Astrocyte of the cerebellum (primary cell): ENCODE measurements around the gene CT45A10.
A peak's percentile ranks its signal among the peaks of the same experiment; 100 is the strongest.
"Not testable (repeated sequence)": the region's sequence is repeated elsewhere in the genome, so short reads cannot be mapped to it uniquely, and the experiment has no call there.

ENCODE experiments used
- DNase-seq: peaks from one replicate; pipeline ENCODE4 v3.0.0-alpha.2; 2011; ENCODE audit warnings: low read depth
- H3K4me3 ChIP-seq: 2 replicates; pipeline ENCODE4 v1.5.1; 2011; ENCODE audit warnings: mild to moderate bottlenecking, low read depth, low read length, moderate library complexity
- CTCF ChIP-seq: IDR thresholded peaks from 2 replicates; pipeline ENCODE4 v1.5.1; 2012; ENCODE audit warnings: low read length, low read depth, moderate library complexity, mild to moderate bottlenecking; ENCODE audit errors: missing control alignments
- in situ Hi-C: cut with HindIII; loops from 2 replicates; pipeline ENCODE4 v1.10.0; 2017; ENCODE audit warnings: low sequenced_read_pairs

Gene CT45A10

GRCh38 chrX:135893294-135893817 lies at the start of gene CT45A10, which contains the start of gene SAGE1:
Gene CT45A10, minus strand, starts transcription at chrX:135893444. Its CDS starts 8,100 bp downstream, at chrX:135885344.
Gene SAGE1, plus strand, starts transcription at chrX:135893716. Its CDS starts 2,527 bp downstream, at chrX:135896243.
- no peak for DNase-seq

GRCh38 chrX:135931644-135932487 lies 38.6 kb upstream of the CT45A10 start:
- peak; percentile 3 for DNase-seq
- TF ChIP-seq CTCF: peak; percentile 74
- in situ Hi-C loops: no loop called here
- H3K4me3 ChIP-seq: no peak overlapping the region

More at GRCh38 chrX:135893294-135893817, at the start of gene CT45A10, which contains the start of gene SAGE1:
- H3K4me3 ChIP-seq: no peak within 1 kb of the TSS
- in situ Hi-C loops: no loop called here
- TF ChIP-seq CTCF: no peak

- DNase-seq: no peak
- in situ Hi-C loops: no loop called here
- no peak overlapping the region for H3K4me3 ChIP-seq
- no peak for TF ChIP-seq CTCF
These were observed 34.7 kb upstream of the CT45A10 start for GRCh38 chrX:135927897-135928296.

GRCh38 chrX:135923353-135923752 lies 30.1 kb upstream of the CT45A10 start:
- in situ Hi-C loops: no loop called here
- TF ChIP-seq CTCF: no peak
- no peak for DNase-seq
- no peak overlapping the region for H3K4me3 ChIP-seq

- DNase-seq, in situ Hi-C loops, H3K4me3 ChIP-seq: not testable (repeated sequence)
These were observed 27.3 kb upstream of the CT45A10 start for GRCh38 chrX:135920516-135920915.

GRCh38 chrX:135914404-135914803 lies 21.2 kb upstream of the CT45A10 start:
- TF ChIP-seq CTCF: no peak
- in situ Hi-C loops: no loop called here
- H3K4me3 ChIP-seq: no peak overlapping the region
- DNase-seq: no peak

GRCh38 chrX:135910251-135910650 lies 17.0 kb upstream of the CT45A10 start:
- in situ Hi-C loops: no loop called here
- H3K4me3 ChIP-seq: no peak overlapping the region
- no peak for TF ChIP-seq CTCF
- DNase-seq: no peak
